Measurements from ENCODE around the gene VCL. TPM values are rescaled to one million over a fixed set of nuclear protein-coding genes. Genes with fewer than 3 reads are reported as not detected.

VCL gene
- total RNA-seq, 1 donor from 2014 or later, result 74.6 TPM

DNA sequence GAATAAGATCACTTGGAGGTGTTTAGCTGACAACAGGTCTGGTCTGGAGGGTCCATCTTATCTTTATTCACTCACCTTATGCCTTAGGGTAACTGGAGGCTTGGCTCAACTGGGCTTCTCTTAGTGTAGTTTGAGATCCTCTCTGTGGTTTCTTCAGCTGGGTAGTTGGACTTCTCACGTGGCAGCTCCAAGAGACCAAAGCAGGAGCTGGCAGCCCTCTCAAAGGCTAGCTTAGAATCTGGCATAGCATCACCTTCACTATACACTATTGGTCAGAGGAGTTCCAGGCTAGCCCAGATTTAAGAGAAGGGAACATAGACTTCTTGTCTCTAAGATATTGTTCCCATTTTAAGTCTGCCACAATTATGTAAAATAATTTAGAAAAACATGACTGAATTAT lies 169.5 kb downstream of the VCL start:
- H3K27ac Mint-ChIP-seq (ENCODE audit: unreplicated experiment), result no peak overlapping the region
- TF ChIP-seq, protein P1, sequence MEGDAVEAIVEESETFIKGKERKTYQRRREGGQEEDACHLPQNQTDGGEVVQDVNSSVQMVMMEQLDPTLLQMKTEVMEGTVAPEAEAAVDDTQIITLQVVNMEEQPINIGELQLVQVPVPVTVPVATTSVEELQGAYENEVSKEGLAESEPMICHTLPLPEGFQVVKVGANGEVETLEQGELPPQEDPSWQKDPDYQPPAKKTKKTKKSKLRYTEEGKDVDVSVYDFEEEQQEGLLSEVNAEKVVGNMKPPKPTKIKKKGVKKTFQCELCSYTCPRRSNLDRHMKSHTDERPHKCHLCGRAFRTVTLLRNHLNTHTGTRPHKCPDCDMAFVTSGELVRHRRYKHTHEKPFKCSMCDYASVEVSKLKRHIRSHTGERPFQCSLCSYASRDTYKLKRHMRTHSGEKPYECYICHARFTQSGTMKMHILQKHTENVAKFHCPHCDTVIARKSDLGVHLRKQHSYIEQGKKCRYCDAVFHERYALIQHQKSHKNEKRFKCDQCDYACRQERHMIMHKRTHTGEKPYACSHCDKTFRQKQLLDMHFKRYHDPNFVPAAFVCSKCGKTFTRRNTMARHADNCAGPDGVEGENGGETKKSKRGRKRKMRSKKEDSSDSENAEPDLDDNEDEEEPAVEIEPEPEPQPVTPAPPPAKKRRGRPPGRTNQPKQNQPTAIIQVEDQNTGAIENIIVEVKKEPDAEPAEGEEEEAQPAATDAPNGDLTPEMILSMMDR (conservative IDR thresholded peaks at IDR 0.05), result no peak

More for the DNA sequence above, 169.5 kb downstream of the VCL start:
- peaks cover 4% of the 10 kb centered on the region for H3K4me1 Mint-ChIP-seq
- no peaks in the 10 kb centered on the region for H3K9me3 Mint-ChIP-seq
- H3K4me3 Mint-ChIP-seq, result no peak overlapping the region
- H3K27me3 Mint-ChIP-seq (ENCODE audit: low read depth), result no peaks in the 10 kb centered on the region
- H3K36me3 Mint-ChIP-seq (ENCODE audit: low read depth), result no peaks in the 10 kb centered on the region
- no peak for DNase-seq (ENCODE audit: low read depth, low spot score)

Other genes starting within 250 kb of the VCL start
- gene CHCHD1, start 216.1 kb upstream of the VCL start, total RNA-seq, result 34.8 and 38.9 TPM in 2 replicates
- 74.9 and 75.7 TPM in 2 replicates for gene ZSWIM8, start 212.5 kb upstream of the VCL start, total RNA-seq
- 27.6 and 35.7 TPM in 2 replicates for gene NDST2, start 186.5 kb upstream of the VCL start, total RNA-seq
- 25.5 and 25.7 TPM in 2 replicates for gene CAMK2G, start 123.6 kb upstream of the VCL start, total RNA-seq
- gene PLAU, start 87.0 kb upstream of the VCL start, total RNA-seq, result 3.5 and 4.2 TPM in 2 replicates
- 69.5 and 73.1 TPM in 2 replicates for gene AP3M1, start 152.7 kb downstream of the VCL start, total RNA-seq
- gene ADK, start 153.1 kb downstream of the VCL start, total RNA-seq, result 35.6 and 38.2 TPM in 2 replicates

Data from neural crest cell (in vitro differentiated cells).